HG03175 (cell line): ENCODE results near the gene ICE1.

Experiments
- ATAC-seq: cut with Tn5 transposase; IDR thresholded peaks from one replicate; pipeline ENCODE4 v1.9.1; 2021; ENCODE audit warnings: mild to moderate bottlenecking, moderate library complexity; ENCODE audit not compliant: unreplicated experiment

Gene ICE1

GRCh38 chr5:5532306-5533076 is 110.0 kb downstream of the ICE1 start:
- ATAC-seq = no peak

GRCh38 chr5:5533927-5534326 is 111.5 kb downstream of the ICE1 start:
- no peak for ATAC-seq

- no peak for ATAC-seq
These were observed 111.9 kb downstream of the ICE1 start for GRCh38 chr5:5534333-5534732.

- ATAC-seq = no peak
These were observed 114.4 kb downstream of the ICE1 start for GRCh38 chr5:5536871-5537270.

GRCh38 chr5:5537426-5537825 is 114.9 kb downstream of the ICE1 start:
- ATAC-seq = no peak

GRCh38 chr5:5539590-5539989 is 117.1 kb downstream of the ICE1 start:
- ATAC-seq = no peak
